PC-9 (cell line): ENCODE measurements around the gene COPZ1. TPM values are rescaled to one million over a fixed set of nuclear protein-coding genes. Genes with fewer than 3 reads are reported as not detected.

Experiments used
- BruUV-seq: library from RNA; stranded (reverse); fragments of 400-500 nt; replicated peaks from 2 replicates; lab custom pipeline; 2021; lab: Mats Ljungman, UMichigan
- CTCF ChIA-PET: fragments of 300-600 bp; sonication (Branson Sonifier 250); formaldehyde crosslinking; loops from one replicate; lab custom pipeline; 2022; ENCODE audit warnings: antibody characterized with exemption; lab: Charles Lee
- POLR2A ChIA-PET: fragments of 300-600 bp; sonication (Branson Sonifier 250); formaldehyde crosslinking; loops from one replicate; lab custom pipeline; 2022; ENCODE audit warnings: antibody characterized with exemption; ENCODE audit not compliant: unreplicated experiment; lab: Charles Lee
- DNase-seq, 2 experiments: peaks; one replicate each; pipeline versions ENCODE4 v3.0.0 to v3.0.0-alpha.2; 2015 to 2022; ENCODE audit warnings: mixed read lengths in 1 of 2
- H2AFZ ChIP-seq: fragments of 200-600 bp; sonication (generic); 2 replicates; pipeline ENCODE4 v1.8.1; 2017; ENCODE audit warnings: antibody characterized with exemption
- H3F3A ChIP-seq: fragments of 200-600 bp; sonication (generic); 2 replicates; pipeline ENCODE4 v1.8.1; 2017; ENCODE audit warnings: antibody characterized with exemption, mild to moderate bottlenecking, low read depth; ENCODE audit not compliant: insufficient read depth
- H3K27ac ChIP-seq: fragments of 200-600 bp; sonication (generic); 2 replicates; pipeline ENCODE4 v1.6.1; 2016; ENCODE audit warnings: mixed run types
- H3K27me3 ChIP-seq: fragments of 200-600 bp; sonication (generic); 2 replicates; pipeline ENCODE4 v1.6.1; 2016; ENCODE audit warnings: low read depth, mixed run types; ENCODE audit not compliant: insufficient read depth
- H3K36me3 ChIP-seq: fragments of 200-600 bp; sonication (generic); 2 replicates; pipeline ENCODE4 v1.6.1; 2016; ENCODE audit warnings: low read depth, mixed run types
- H3K4me1 ChIP-seq: fragments of 200-600 bp; sonication (generic); replicated peaks from 2 replicates; pipeline ENCODE4 v1.6.1; 2016; ENCODE audit warnings: mixed run types; ENCODE audit not compliant: insufficient read depth
- H3K4me2 ChIP-seq: fragments of 200-600 bp; sonication (generic); 2 replicates; pipeline ENCODE4 v1.6.1; 2017; ENCODE audit warnings: mixed run types
- H3K4me3 ChIP-seq: fragments of 200-600 bp; sonication (generic); 2 replicates; pipeline ENCODE4 v1.6.1; 2016; ENCODE audit warnings: mixed run types
- H3K79me2 ChIP-seq: fragments of 200-600 bp; sonication (generic); 2 replicates; pipeline ENCODE4 v1.6.1; 2017; ENCODE audit warnings: low read depth, mixed run types
- H3K9me2 ChIP-seq: fragments of 200-600 bp; sonication (generic); 2 replicates; pipeline ENCODE4 v1.8.1; 2017; ENCODE audit warnings: mild to moderate bottlenecking; ENCODE audit not compliant: insufficient read depth
- H3K9me3 ChIP-seq: fragments of 200-600 bp; sonication (generic); 2 replicates; pipeline ENCODE4 v1.8.1; 2016; ENCODE audit warnings: low read depth; ENCODE audit not compliant: insufficient read depth
- H4K20me1 ChIP-seq: fragments of 200-600 bp; sonication (generic); 2 replicates; pipeline ENCODE4 v1.8.1; 2017; ENCODE audit not compliant: insufficient read depth
- EZH2 ChIP-seq: fragments of 200-600 bp; sonication (generic); IDR thresholded peaks from 2 replicates; pipeline ENCODE4 v1.8.0; 2017; ENCODE audit warnings: antibody characterized with exemption, low read depth
- intact Hi-C: fragments of 100-400 bp; cut with micrococcal nuclease; formaldehyde crosslinking; loops from one replicate; pipeline ENCODE4 v1.10.0; 2022; ENCODE audit not compliant: unreplicated experiment
- total RNA-seq: library from RNA; stranded (reverse); gene quantifications from 2 replicates; pipeline ENCODE4 v1.2.3, GENCODE V29; 2021
- TF ChIP-seq, protein P1 (sequence below): fragments of 200-600 bp; sonication (generic); conservative IDR thresholded peaks from 2 replicates; pipeline ENCODE4 v1.6.1; 2017; ENCODE audit warnings: mixed run types, antibody characterized with exemption, mild to moderate bottlenecking, moderate library complexity

Gene COPZ1
- total RNA-seq, 1 experiment from 2014 or later: 232 TPM

DNA sequence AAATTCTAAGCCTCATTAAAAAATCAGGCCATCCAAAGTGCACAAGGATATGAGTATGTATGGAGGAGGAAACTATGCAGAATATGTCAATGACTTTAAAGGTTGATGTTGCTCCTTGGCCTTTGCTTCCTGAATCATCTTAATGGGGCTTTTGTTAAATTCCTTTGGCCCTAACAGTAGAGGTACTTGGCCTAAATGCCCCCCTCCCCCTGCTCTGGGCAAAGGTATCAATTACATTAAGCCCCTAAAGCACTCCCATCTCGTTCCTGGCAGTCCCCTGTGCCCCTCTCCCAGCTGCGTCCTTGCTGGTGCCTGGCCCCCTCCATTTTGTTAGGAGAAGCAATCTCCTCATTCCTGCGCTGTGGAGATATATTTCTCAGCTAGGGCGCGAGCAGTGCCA lies 4.8 kb downstream of the COPZ1 start:
- DNase-seq: no peak
- Histone ChIP-seq H3K9me2 (no peaks in the 10 kb centered on the region), H3K27me3 (no peaks in the 10 kb centered on the region), H3F3A (peaks cover 46% of the 10 kb centered on the region), H3K4me1 (peaks cover 46% of the 10 kb centered on the region), H3K36me3 (peaks cover 20% of the 10 kb centered on the region), H4K20me1 (peaks cover 51% of the 10 kb centered on the region), H2AFZ (no peak overlapping the region), H3K79me2 (peaks cover 91% of the 10 kb centered on the region), H3K27ac (peak overlapping the region; percentile 27; the same call in 1 of the 2 replicates), H3K9me3 (no peaks in the 10 kb centered on the region), H3K4me3 (no peak overlapping the region), H3K4me2 (peak overlapping the region; percentile 34; the same call in 1 of the 2 replicates)
- CTCF ChIA-PET: no interaction called here
- TF ChIP-seq, protein P1, sequence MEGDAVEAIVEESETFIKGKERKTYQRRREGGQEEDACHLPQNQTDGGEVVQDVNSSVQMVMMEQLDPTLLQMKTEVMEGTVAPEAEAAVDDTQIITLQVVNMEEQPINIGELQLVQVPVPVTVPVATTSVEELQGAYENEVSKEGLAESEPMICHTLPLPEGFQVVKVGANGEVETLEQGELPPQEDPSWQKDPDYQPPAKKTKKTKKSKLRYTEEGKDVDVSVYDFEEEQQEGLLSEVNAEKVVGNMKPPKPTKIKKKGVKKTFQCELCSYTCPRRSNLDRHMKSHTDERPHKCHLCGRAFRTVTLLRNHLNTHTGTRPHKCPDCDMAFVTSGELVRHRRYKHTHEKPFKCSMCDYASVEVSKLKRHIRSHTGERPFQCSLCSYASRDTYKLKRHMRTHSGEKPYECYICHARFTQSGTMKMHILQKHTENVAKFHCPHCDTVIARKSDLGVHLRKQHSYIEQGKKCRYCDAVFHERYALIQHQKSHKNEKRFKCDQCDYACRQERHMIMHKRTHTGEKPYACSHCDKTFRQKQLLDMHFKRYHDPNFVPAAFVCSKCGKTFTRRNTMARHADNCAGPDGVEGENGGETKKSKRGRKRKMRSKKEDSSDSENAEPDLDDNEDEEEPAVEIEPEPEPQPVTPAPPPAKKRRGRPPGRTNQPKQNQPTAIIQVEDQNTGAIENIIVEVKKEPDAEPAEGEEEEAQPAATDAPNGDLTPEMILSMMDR: no peak
- TF ChIP-seq EZH2: no peak
- POLR2A ChIA-PET: no interaction called here
- intact Hi-C loops: no loop called here
- BruUV-seq: no TSS peak

DNA sequence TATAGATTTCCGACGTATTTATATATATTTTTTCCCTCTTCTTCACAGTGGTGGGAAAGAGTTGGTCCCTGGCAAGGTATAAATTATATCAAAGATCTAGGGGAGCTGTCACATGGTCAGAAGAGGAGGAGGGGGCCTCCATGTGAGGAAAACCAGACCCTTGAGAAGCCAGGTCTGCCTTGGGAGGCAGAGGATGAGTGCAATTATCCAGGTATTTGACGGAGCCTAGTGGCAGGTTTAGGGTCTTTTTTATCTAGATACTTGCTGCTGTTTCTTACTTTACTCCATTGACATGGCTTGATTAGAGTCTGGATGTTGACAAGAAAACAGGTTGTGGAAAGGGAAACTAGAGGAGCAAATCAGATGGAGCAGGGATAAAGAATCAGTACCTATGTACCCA lies 5.5 kb downstream of the COPZ1 start:
- no peak for DNase-seq
- H3K36me3 ChIP-seq: peaks cover 20% of the 10 kb centered on the region
- intact Hi-C loops: no loop called here
- H3K4me2 ChIP-seq: peak overlapping the region; percentile 34
- TF ChIP-seq, protein P1: no peak
- no peak for TF ChIP-seq EZH2
- no peak overlapping the region for H3K4me3 ChIP-seq
- H3K9me2 ChIP-seq: no peaks in the 10 kb centered on the region
- peaks cover 46% of the 10 kb centered on the region for H3K4me1 ChIP-seq
- H3K79me2 ChIP-seq: peaks cover 94% of the 10 kb centered on the region
- peak overlapping the region; percentile 27; the same call in 1 of the 2 replicates for H3K27ac ChIP-seq
- POLR2A ChIA-PET: no interaction called here
- H3K9me3 ChIP-seq: no peaks in the 10 kb centered on the region
- H3K27me3 ChIP-seq: no peaks in the 10 kb centered on the region
- BruUV-seq: no TSS peak
- peaks cover 57% of the 10 kb centered on the region for H4K20me1 ChIP-seq
- CTCF ChIA-PET: no interaction called here
- H3F3A ChIP-seq: peaks cover 43% of the 10 kb centered on the region
- H2AFZ ChIP-seq: no peak overlapping the region

DNA sequence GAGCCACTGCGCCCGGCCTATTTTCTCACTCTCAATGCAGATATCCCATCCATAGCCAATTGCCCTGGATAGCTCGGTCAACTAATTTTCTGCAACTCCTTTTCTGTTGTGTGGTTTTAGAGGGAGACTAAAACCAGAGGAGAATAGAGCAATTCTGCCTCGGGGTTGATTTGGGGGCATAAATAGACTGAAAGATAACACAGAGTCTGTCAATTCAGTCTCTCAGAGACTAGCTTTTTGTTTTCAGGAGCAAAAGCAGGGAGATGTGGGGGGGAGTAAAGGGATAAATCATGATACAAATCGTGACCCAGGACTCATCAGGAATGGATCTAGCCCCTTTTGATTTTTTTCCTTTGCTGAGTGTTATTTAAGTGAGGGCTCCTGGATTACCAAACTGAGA lies 6.5 kb downstream of the COPZ1 start:
- no peak overlapping the region for H3K4me3 ChIP-seq
- intact Hi-C loops: no loop called here
- H3K9me3 ChIP-seq: no peaks in the 10 kb centered on the region
- no peak overlapping the region for H3K27ac ChIP-seq
- H3K27me3 ChIP-seq: no peaks in the 10 kb centered on the region
- peaks cover 38% of the 10 kb centered on the region for H3F3A ChIP-seq
- H2AFZ ChIP-seq: no peak overlapping the region
- H3K4me1 ChIP-seq: peaks cover 43% of the 10 kb centered on the region
- no peak for DNase-seq
- H4K20me1 ChIP-seq: peaks cover 67% of the 10 kb centered on the region
- CTCF ChIA-PET: no interaction called here
- no peaks in the 10 kb centered on the region for H3K9me2 ChIP-seq
- POLR2A ChIA-PET: interaction anchor here (0.6 kb wide), 1 partner anchor 80 kb away, joined by 4 read pairs; no protein-coding TSS in a partner anchor
- peaks cover 20% of the 10 kb centered on the region for H3K36me3 ChIP-seq
- no peak overlapping the region for H3K4me2 ChIP-seq
- TF ChIP-seq EZH2: no peak
- TF ChIP-seq, protein P1: no peak
- peaks cover 97% of the 10 kb centered on the region for H3K79me2 ChIP-seq
- BruUV-seq: no TSS peak
